ENCODE measurements around the gene TPRG1L.

The TPRG1L gene

GRCh38 chr1:3649342-3650247 is 24.8 kb downstream of the TPRG1L start, which contains the start of gene WRAP73:
TSS of gene WRAP73 (minus strand) at chr1:3650103. CDS start at chr1:3649999, 104 bp downstream.
- TF ChIP-seq CTCF (IDR thresholded peaks at IDR 0.05; ENCODE audit: insufficient read depth, low read length, poor library complexity, severe bottlenecking) (peak; percentile 21), EZH2phosphoT487 (conservative IDR thresholded peaks at IDR 0.05; ENCODE audit: low read length) (no peak)
- H3K79me2 ChIP-seq (ENCODE audit: insufficient read depth, low read length), result no peaks in the 10 kb centered on the region
- no peaks in the 10 kb centered on the region for H3K27me3 ChIP-seq (ENCODE audit: low read length)
- no peak within 1 kb of the TSS for H3K27ac ChIP-seq (ENCODE audit: low read depth, low read length)
- H2AFZ ChIP-seq (ENCODE audit: low read depth, low read length, severe bottlenecking), result peak within 1 kb of the TSS; percentile 41
- no peaks in the 10 kb centered on the region for H3K36me3 ChIP-seq (ENCODE audit: low read length)
- no peaks in the 10 kb centered on the region for H3K9me3 ChIP-seq (ENCODE audit: insufficient read depth, low read length)
- H4K20me1 ChIP-seq (ENCODE audit: low read depth, low read length), result no peaks in the 10 kb centered on the region
- H3F3A ChIP-seq (ENCODE audit: insufficient read depth), result peaks cover 4% of the 10 kb centered on the region; the same call in 1 of the 2 replicates
- peak within 1 kb of the TSS; percentile 54 for H3K4me2 ChIP-seq (ENCODE audit: low read depth, low read length, poor library complexity, severe bottlenecking)
- peak within 1 kb of the TSS; percentile 66 for H3K9ac ChIP-seq (ENCODE audit: low read length)
- no peaks in the 10 kb centered on the region for H3K9me2 ChIP-seq (replicated peaks; ENCODE audit: insufficient read depth, low read length)
- H3K4me3 ChIP-seq (ENCODE audit: insufficient read depth, low read length, poor library complexity, severe bottlenecking), result peak within 1 kb of the TSS; percentile 67

- peaks cover 4% of the 10 kb centered on the region; the same call in 1 of the 2 replicates for H3F3A ChIP-seq (ENCODE audit: insufficient read depth)
- no peak overlapping the region for H2AFZ ChIP-seq (ENCODE audit: low read depth, low read length, severe bottlenecking)
- H3K27me3 ChIP-seq (ENCODE audit: low read length), result no peaks in the 10 kb centered on the region
- H3K9me2 ChIP-seq (replicated peaks; ENCODE audit: insufficient read depth, low read length), result no peaks in the 10 kb centered on the region
- no peak overlapping the region for H3K9ac ChIP-seq (ENCODE audit: low read length)
- no peaks in the 10 kb centered on the region for H3K36me3 ChIP-seq (ENCODE audit: low read length)
- H3K27ac ChIP-seq (ENCODE audit: low read depth, low read length), result no peak overlapping the region
- no peaks in the 10 kb centered on the region for H3K9me3 ChIP-seq (ENCODE audit: insufficient read depth, low read length)
- TF ChIP-seq CTCF (IDR thresholded peaks at IDR 0.05; ENCODE audit: insufficient read depth, low read length, poor library complexity, severe bottlenecking), result no peak
- no peak for TF ChIP-seq EZH2phosphoT487 (conservative IDR thresholded peaks at IDR 0.05; ENCODE audit: low read length)
- no peaks in the 10 kb centered on the region for H3K79me2 ChIP-seq (ENCODE audit: insufficient read depth, low read length)
- H4K20me1 ChIP-seq (ENCODE audit: low read depth, low read length), result no peaks in the 10 kb centered on the region
- no peak overlapping the region for H3K4me2 ChIP-seq (ENCODE audit: low read depth, low read length, poor library complexity, severe bottlenecking)
- no peak overlapping the region for H3K4me3 ChIP-seq (ENCODE audit: insufficient read depth, low read length, poor library complexity, severe bottlenecking)
Measured at GRCh38 chr1:3650248-3651025, 25.6 kb downstream of the TPRG1L start.

GRCh38 chr1:3651026-3651929 is 26.5 kb downstream of the TPRG1L start:
- Histone ChIP-seq H3F3A (ENCODE audit: insufficient read depth) (peaks cover 4% of the 10 kb centered on the region; the same call in 1 of the 2 replicates), H3K9ac (ENCODE audit: low read length) (no peak overlapping the region; the same call in 1 of the 2 replicates), H3K4me2 (ENCODE audit: low read depth, low read length, poor library complexity, severe bottlenecking) (peak overlapping the region; percentile 43), H3K9me2 (replicated peaks; ENCODE audit: insufficient read depth, low read length) (no peaks in the 10 kb centered on the region), H3K27me3 (ENCODE audit: low read length) (no peaks in the 10 kb centered on the region), H3K79me2 (ENCODE audit: insufficient read depth, low read length) (no peaks in the 10 kb centered on the region), H3K36me3 (ENCODE audit: low read length) (no peaks in the 10 kb centered on the region), H3K9me3 (ENCODE audit: insufficient read depth, low read length) (no peaks in the 10 kb centered on the region), H3K4me3 (ENCODE audit: insufficient read depth, low read length, poor library complexity, severe bottlenecking) (no peak overlapping the region), H4K20me1 (ENCODE audit: low read depth, low read length) (no peaks in the 10 kb centered on the region), H2AFZ (ENCODE audit: low read depth, low read length, severe bottlenecking) (no peak overlapping the region), H3K27ac (ENCODE audit: low read depth, low read length) (no peak overlapping the region)
- TF ChIP-seq EZH2phosphoT487 (conservative IDR thresholded peaks at IDR 0.05; ENCODE audit: low read length) (no peak), CTCF (IDR thresholded peaks at IDR 0.05; ENCODE audit: insufficient read depth, low read length, poor library complexity, severe bottlenecking) (no peak)

Measured in SU-DHL-6 (cell line).